HG02981 (cell line): ENCODE results near the gene RBBP8NL.
A peak's percentile ranks its signal among the peaks of the same experiment; 100 is the strongest.

Experiments used
- ATAC-seq: cut with Tn5 transposase; IDR thresholded peaks from one replicate; pipeline ENCODE4 v1.9.1; 2021; ENCODE audit warnings: mild to moderate bottlenecking, moderate library complexity; ENCODE audit not compliant: unreplicated experiment

The RBBP8NL gene

GRCh38 chr20:62409086-62409853, 18.1 kb downstream of the RBBP8NL start:
- no peak for ATAC-seq

- no peak for ATAC-seq
These were observed 18.7 kb downstream of the RBBP8NL start for GRCh38 chr20:62408640-62409039.

GRCh38 chr20:62408055-62408454, 19.3 kb downstream of the RBBP8NL start:
- ATAC-seq, result no peak

GRCh38 chr20:62407221-62407992, 19.9 kb downstream of the RBBP8NL start, which contains the start of gene CABLES2:
CABLES2 (minus strand) TSS chr20:62407285; CDS start chr20:62407276, 9 bp downstream.
- ATAC-seq, result peak; percentile 83

- ATAC-seq, result peak; percentile 2
These were observed 20.6 kb downstream of the RBBP8NL start for GRCh38 chr20:62406635-62407176.

GRCh38 chr20:62405981-62406513, 21.3 kb downstream of the RBBP8NL start:
- no peak for ATAC-seq

- no peak for ATAC-seq
These were observed 22.0 kb downstream of the RBBP8NL start for GRCh38 chr20:62405108-62405980.

- ATAC-seq, result no peak
These were observed 22.6 kb downstream of the RBBP8NL start for GRCh38 chr20:62404761-62405107.

GRCh38 chr20:62404112-62404665, 23.1 kb downstream of the RBBP8NL start:
- ATAC-seq, result no peak

GRCh38 chr20:62403331-62403730, 24.0 kb downstream of the RBBP8NL start:
- ATAC-seq, result no peak

- ATAC-seq, result no peak
These were observed 24.7 kb downstream of the RBBP8NL start for GRCh38 chr20:62402456-62403150.

GRCh38 chr20:62401331-62401779, 26.0 kb downstream of the RBBP8NL start:
- no peak for ATAC-seq

- ATAC-seq, result no peak
These were observed 26.8 kb downstream of the RBBP8NL start for GRCh38 chr20:62400541-62400940.

GRCh38 chr20:62400021-62400420, 27.3 kb downstream of the RBBP8NL start:
- ATAC-seq, result no peak

GRCh38 chr20:62398120-62398821, 29.1 kb downstream of the RBBP8NL start:
- ATAC-seq, result no peak

GRCh38 chr20:62396367-62397239, 30.7 kb downstream of the RBBP8NL start:
- ATAC-seq, result no peak

GRCh38 chr20:62395311-62396242, 31.8 kb downstream of the RBBP8NL start:
- no peak for ATAC-seq
